Stimulated activated CD4-positive, alpha-beta T cell treated with anti-CD3 and anti-CD28 coated beads, Interleukin-12 subunit alpha, Interleukin-12 subunit beta, amount 100 ng/mL, for 48 hours (primary cell): ENCODE data around the gene SHOC1.
"Not testable (repeated sequence)": the region's sequence is repeated elsewhere in the genome, so short reads cannot be mapped to it uniquely, and the experiment has no call there.

Experiments
- DNase-seq, 3 donors: peaks; one replicate each; pipeline ENCODE4 v3.0.0-alpha.2; 2020; ENCODE audit warnings: low read depth in 2 of 3, low spot score in 1 of 3

SHOC1 gene

GRCh38 chr9:111794835-111795556, at the start of gene SHOC1:
Gene SHOC1, minus strand, starts transcription at chr9:111794937. Its CDS starts 3,519 bp downstream, at chr9:111791418.
- no peak for DNase-seq

- no peak for DNase-seq
Measured at GRCh38 chr9:111843971-111844370, 49.2 kb upstream of the SHOC1 start.

GRCh38 chr9:111842313-111842712, 47.6 kb upstream of the SHOC1 start:
- no peak for DNase-seq

- no peak for DNase-seq
Measured at GRCh38 chr9:111840442-111840841, 45.7 kb upstream of the SHOC1 start.

- DNase-seq = no peak
Measured at GRCh38 chr9:111839987-111840386, 45.2 kb upstream of the SHOC1 start.

GRCh38 chr9:111839387-111839786, 44.6 kb upstream of the SHOC1 start:
- no peak for DNase-seq

GRCh38 chr9:111838439-111838838, 43.7 kb upstream of the SHOC1 start:
- DNase-seq = no peak

- DNase-seq = no peak
Measured at GRCh38 chr9:111836311-111836710, 41.6 kb upstream of the SHOC1 start.

DNA sequence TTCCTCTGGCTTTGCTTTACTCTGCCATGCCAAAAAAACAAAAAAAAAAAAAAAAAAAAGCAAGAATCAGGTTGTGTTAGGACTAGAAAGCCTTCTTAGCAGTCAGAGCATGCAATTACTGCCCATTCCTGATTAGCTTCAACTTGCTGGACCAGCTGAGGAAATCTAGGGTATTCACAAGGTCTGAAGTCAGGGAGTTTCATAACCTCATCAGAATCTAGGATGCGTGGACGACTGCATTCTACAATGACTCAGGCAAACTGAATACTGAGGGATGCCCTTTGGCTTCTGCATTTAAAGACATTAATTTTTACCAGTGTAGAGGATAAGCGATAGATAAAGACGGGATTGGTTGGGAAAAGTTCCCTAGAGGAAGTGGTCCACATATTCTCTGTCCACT, 39.2 kb upstream of the SHOC1 start:
- DNase-seq = no peak

- no peak for DNase-seq
Measured at GRCh38 chr9:111832449-111832848, 37.7 kb upstream of the SHOC1 start.

GRCh38 chr9:111831371-111832108, 36.8 kb upstream of the SHOC1 start:
- no peak for DNase-seq

DNA sequence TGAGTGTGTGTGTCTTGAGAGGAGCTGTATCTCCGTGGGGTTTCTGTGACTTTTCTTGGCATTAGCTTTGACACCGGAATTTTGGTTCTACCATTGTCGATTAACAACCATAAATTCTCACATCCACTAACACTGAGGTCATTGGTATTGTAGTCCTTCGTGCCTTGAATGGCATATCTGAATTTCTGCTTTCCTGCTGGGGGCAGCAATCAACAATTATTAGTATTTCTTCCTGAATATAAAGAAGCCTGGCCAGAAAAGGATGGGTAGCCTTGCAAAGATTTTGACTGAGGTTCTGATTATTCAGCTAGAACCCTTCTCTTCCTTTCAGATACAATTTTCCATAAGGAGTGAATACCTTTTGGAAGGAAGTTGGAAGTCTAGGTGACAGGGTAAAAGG, 33.5 kb upstream of the SHOC1 start:
- DNase-seq = no peak

- no peak for DNase-seq
Measured at GRCh38 chr9:111825468-111826145, 30.9 kb upstream of the SHOC1 start.

- DNase-seq = no peak
Measured at GRCh38 chr9:111821006-111821528, 26.3 kb upstream of the SHOC1 start.

- DNase-seq = no peak
Measured at GRCh38 chr9:111819360-111819759, 24.6 kb upstream of the SHOC1 start.

DNA sequence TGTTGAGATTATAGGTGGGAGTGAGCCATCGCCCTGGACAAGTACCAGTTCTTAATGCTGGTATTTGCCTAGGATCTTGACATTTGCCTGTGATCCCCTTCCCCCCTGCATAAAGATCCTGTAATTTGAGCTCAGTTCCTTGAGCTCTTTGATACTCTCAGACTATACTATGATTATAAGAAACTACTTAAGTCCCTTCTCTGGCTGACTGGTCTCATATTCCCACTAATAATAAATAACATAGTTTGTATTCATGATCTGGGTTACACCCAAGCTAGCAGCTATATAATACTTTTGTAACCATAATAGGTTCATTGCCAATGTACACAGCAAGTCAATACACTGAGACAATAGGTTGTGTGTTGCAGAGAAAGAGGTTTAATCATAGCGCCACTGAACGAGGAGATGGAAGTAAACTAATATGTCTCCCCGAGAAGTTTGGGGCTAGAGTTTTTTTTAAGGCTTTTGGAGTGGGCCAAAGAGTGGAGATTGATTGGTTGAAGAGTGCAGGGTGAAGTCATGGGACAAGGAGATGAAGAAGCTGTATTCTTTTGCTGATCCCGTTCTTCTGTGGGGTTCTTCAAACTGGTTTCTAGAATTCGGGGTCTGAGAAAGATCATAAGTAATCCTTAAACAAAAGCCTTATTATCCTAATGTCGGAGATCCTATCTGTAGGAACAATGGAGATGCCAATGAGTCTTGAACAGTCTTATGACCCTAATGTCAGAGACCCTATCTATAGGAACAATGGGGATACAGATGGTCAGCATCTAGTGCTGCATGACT, 20.7 kb upstream of the SHOC1 start:
- no peak for DNase-seq

DNA sequence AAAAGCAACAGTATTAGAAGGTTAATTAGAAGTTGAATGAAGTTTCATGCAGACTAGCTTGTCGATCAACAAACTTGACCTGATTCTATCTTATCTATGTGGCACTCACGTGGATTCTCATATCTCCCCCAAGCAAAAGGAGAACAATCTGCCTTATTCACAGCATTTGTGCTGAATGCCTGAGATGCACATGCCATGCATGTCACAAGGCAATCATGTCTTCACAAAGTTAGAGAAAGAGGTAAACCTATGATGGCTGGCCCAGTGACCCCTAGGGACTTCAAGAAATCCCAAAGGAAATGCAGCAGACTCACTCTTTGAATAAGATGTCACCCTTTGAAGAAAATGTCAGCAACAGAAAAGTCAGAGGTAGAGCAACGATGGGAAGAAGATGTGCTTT, 17.6 kb upstream of the SHOC1 start:
- DNase-seq = no peak

DNA sequence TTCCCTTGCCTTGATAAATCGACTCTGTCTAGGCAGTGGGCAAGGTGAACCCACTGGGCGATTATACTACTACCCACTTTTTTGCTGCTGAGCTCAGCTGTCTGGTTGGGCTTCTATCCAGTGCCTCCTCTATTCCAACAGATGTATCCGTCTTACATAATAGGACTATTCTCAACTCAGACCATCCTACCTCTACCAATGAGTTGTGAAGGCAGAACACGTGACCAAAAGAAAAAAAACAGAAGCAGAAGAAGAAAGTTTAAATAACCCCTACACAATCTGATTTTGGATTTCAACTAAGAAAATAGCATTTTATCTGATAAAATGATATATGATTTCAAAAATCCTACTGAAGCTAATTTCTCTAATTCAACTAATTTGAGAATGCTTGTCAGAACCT, 16.2 kb upstream of the SHOC1 start:
- DNase-seq = no peak

DNA sequence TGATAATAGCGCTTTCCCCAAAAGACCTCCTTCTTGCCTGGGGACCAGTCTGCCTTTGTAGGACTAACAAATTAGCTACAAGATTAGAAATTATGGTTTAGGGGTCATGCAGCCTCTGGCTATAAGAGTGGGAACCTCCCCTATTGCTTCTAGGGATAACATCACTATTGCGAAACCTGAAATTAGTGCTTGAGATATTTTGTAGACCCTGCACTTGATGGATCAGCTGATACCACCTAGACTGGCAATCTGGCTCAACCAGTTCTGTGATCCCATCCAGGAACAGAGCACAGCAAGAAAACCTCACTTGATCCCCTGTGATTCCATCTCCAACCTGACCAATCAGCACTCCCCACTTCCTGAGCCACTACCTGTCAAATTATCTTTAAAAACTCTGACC, 15.7 kb upstream of the SHOC1 start:
- not testable (repeated sequence) for DNase-seq

DNA sequence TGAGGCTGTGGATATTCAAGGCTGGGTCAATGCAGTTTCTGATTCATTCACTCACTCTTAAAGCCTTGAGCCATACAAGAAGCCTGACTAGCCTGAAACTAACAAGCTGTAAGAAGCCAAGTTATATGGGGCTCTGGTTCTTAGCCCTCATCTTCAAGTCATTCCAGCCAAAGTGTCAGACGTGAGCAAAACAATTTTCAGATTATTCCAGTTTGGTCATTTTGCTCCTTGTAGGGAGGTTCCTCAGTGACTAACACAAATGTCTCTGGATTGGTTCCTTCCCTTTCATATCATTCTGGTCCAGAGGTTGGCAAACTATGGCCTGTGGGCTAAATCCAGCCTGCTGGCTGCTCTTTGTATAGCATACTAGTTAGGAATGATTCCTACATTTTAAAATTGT, 12.5 kb upstream of the SHOC1 start:
- DNase-seq = no peak

GRCh38 chr9:111806259-111806658, 11.5 kb upstream of the SHOC1 start:
- DNase-seq = no peak
